Activated CD4-positive, CD25-positive, alpha-beta regulatory T cell treated with anti-CD3 and anti-CD28 coated beads, Interleukin-2, amount 50 U/mL, for 16 hours (primary cell): ENCODE measurements around the gene CCDC174.

ENCODE experiments used
- DNase-seq: peaks from one replicate; pipeline ENCODE4 v3.0.0-alpha.2; 2020; ENCODE audit warnings: low read depth, low spot score

CCDC174 gene

DNA sequence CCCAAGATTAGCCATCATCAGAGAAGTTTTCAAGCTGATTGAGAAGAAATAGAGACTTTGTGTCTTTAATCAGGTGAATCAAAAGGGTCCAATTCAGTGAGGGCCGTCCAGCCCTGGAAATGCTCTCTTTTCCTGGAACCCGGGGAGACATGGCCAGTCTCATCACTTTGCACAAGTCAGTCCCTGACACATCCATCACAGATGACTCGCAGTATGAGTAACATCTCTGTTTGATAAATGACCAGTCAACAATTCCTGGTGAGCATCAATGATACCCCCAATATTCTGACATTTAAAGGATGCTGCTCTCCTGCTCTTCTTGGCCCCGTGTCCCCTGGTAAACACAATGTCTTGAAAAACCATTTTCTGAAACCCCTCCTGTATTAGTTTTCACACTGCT is 50.1 kb downstream of the CCDC174 start:
- DNase-seq, result no peak

GRCh38 chr3:14703128-14703750 is 51.7 kb downstream of the CCDC174 start:
- DNase-seq, result no peak

- DNase-seq, result no peak
Observed at GRCh38 chr3:14703791-14704190, 52.2 kb downstream of the CCDC174 start.

DNA sequence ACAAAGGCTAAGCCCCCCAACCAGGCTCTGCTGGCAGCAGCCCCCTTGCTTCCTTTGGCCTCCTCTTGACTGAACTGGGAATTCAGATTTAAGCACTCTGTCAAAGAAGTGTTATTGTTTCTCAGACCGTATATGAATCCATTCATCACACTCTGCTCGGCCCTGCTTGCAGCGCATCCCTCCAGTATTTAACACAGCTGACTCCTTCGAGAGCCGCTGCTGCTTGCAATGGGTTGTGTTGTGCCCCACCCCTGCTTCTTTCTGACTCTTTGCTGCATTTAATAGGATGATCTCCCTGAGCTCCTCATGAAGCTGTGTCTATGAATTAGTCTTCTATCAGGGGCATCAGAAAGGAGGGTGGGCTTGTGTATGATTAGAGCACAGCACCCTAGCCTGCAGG is 54.5 kb downstream of the CCDC174 start:
- no peak for DNase-seq

GRCh38 chr3:14716591-14716990 is 65.0 kb downstream of the CCDC174 start:
- DNase-seq, result no peak

DNA sequence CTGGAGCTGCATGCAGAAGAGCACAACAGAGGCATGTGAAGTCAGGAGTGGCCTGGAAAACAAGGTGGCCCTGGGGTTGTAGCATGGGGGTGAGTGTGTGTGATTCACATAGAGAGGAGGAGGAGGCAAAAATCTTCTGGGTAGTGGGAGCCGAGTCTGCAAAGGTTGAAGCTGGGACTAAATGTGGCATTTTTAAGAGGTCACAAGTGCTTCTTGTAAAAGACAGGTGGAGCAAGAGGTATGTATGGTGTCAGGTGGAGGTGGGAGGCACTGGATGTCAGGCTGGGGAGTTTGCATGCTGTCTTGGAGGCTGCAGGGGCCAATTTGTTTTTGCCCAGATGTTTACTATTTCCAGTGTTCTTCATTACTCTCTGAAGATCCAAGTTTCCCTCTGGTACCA is 65.7 kb downstream of the CCDC174 start:
- DNase-seq, result no peak

- no peak for DNase-seq
Observed at GRCh38 chr3:14718539-14718938, 67.0 kb downstream of the CCDC174 start.

GRCh38 chr3:14719006-14719405 is 67.4 kb downstream of the CCDC174 start:
- no peak for DNase-seq

DNA sequence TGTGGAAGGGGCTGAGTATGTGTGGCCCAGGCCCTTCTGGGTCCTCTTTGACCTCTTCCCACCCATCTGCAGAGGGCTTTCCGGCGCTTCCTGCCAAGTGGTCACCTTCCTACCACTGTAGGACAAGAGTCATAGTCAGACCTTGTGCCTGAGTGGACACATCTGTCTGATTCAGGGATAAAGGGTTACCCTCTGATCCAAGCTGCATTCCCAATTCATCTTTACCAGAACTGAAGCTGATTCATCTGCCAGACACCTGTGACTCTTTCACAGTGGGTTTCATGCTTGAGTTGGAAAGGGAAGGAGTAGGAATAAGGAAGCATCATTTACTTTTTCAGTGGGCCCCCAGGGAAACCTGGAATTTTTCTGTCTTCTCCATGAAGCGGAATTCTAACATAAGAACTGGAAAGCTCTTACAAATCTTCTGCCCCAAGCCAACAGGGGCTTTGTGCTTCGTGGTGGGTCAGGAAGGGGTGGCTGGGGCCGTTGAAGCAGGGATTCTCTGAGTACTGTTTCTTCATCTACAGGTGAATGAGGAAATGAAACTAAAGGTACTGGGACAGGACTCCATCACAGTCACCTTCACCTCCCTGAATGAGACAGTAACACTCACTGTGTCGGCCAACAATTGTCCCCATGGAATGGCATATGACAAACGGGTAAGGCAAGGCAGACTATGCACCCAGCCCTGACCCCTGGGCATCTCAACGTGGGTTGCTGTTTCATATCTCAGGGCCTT is 69.7 kb downstream of the CCDC174 start:
- DNase-seq, result no peak
